ENCODE results near the gene UBXN7.
"Not testable (repeated sequence)": the region's sequence is repeated elsewhere in the genome, so short reads cannot be mapped to it uniquely, and the experiment has no call there.

The UBXN7 gene

GRCh38 chr3:196397941-196398340 is 34.3 kb downstream of the UBXN7 start:
- Histone ChIP-seq H3K36me3 (ENCODE audit: control insufficient read depth, insufficient read depth, low read length) (no peaks in the 10 kb centered on the region), H3K4me1 (ENCODE audit: control insufficient read depth, insufficient read depth, low read length) (no peaks in the 10 kb centered on the region), H3K9me3 (ENCODE audit: control insufficient read depth, insufficient read depth, low read length) (no peaks in the 10 kb centered on the region), H3K4me3 (ENCODE audit: low read length) (no peak overlapping the region), H3K27me3 (ENCODE audit: control insufficient read depth, insufficient read depth, low read length) (no peaks in the 10 kb centered on the region), H3K27ac (ENCODE audit: low read length) (no peak overlapping the region)
- no peak for DNase-seq (ENCODE audit: low read depth, low spot score)
- WGBS (ENCODE audit: insufficient coverage, insufficient read length), result no CpG with 5 or more reads among the region's 3 CpGs

GRCh38 chr3:196390116-196390515 is 42.1 kb downstream of the UBXN7 start:
- no CpG with 5 or more reads among the region's 3 CpGs for WGBS (ENCODE audit: insufficient coverage, insufficient read length)
- Histone ChIP-seq H3K4me3 (ENCODE audit: low read length) (no peak overlapping the region), H3K9me3 (ENCODE audit: control insufficient read depth, insufficient read depth, low read length) (no peaks in the 10 kb centered on the region), H3K4me1 (ENCODE audit: control insufficient read depth, insufficient read depth, low read length) (no peaks in the 10 kb centered on the region), H3K36me3 (ENCODE audit: control insufficient read depth, insufficient read depth, low read length) (peaks cover 9% of the 10 kb centered on the region; the same call in 1 of the 2 replicates), H3K27me3 (ENCODE audit: control insufficient read depth, insufficient read depth, low read length) (no peaks in the 10 kb centered on the region), H3K27ac (ENCODE audit: low read length) (no peak overlapping the region)
- no peak for DNase-seq (ENCODE audit: low read depth, low spot score)

- H3K4me3 ChIP-seq (ENCODE audit: low read length), result no peak overlapping the region
- peaks cover 9% of the 10 kb centered on the region; the same call in 1 of the 2 replicates for H3K36me3 ChIP-seq (ENCODE audit: control insufficient read depth, insufficient read depth, low read length)
- H3K4me1 ChIP-seq (ENCODE audit: control insufficient read depth, insufficient read depth, low read length), result no peaks in the 10 kb centered on the region
- no CpG with 5 or more reads among the region's 3 CpGs for WGBS (ENCODE audit: insufficient coverage, insufficient read length)
- H3K27ac ChIP-seq (ENCODE audit: low read length), result no peak overlapping the region
- DNase-seq (ENCODE audit: low read depth, low spot score), result no peak
- no peaks in the 10 kb centered on the region for H3K27me3 ChIP-seq (ENCODE audit: control insufficient read depth, insufficient read depth, low read length)
- no peaks in the 10 kb centered on the region for H3K9me3 ChIP-seq (ENCODE audit: control insufficient read depth, insufficient read depth, low read length)
These were observed 43.3 kb downstream of the UBXN7 start for GRCh38 chr3:196388956-196389355.

- H3K36me3 ChIP-seq (ENCODE audit: control insufficient read depth, insufficient read depth, low read length); H3K27ac ChIP-seq (ENCODE audit: low read length); DNase-seq (ENCODE audit: low read depth, low spot score); H3K4me1 ChIP-seq (ENCODE audit: control insufficient read depth, insufficient read depth, low read length); H3K9me3 ChIP-seq (ENCODE audit: control insufficient read depth, insufficient read depth, low read length); H3K27me3 ChIP-seq (ENCODE audit: control insufficient read depth, insufficient read depth, low read length); H3K4me3 ChIP-seq (ENCODE audit: low read length): not testable (repeated sequence)
- no CpG with 5 or more reads among the region's 2 CpGs for WGBS (ENCODE audit: insufficient coverage, insufficient read length)
These were observed 44.3 kb downstream of the UBXN7 start for GRCh38 chr3:196387941-196388340.

- DNase-seq (ENCODE audit: low read depth, low spot score); H3K4me1 ChIP-seq (ENCODE audit: control insufficient read depth, insufficient read depth, low read length); H3K9me3 ChIP-seq (ENCODE audit: control insufficient read depth, insufficient read depth, low read length); H3K36me3 ChIP-seq (ENCODE audit: control insufficient read depth, insufficient read depth, low read length); H3K4me3 ChIP-seq (ENCODE audit: low read length); H3K27me3 ChIP-seq (ENCODE audit: control insufficient read depth, insufficient read depth, low read length); H3K27ac ChIP-seq (ENCODE audit: low read length): not testable (repeated sequence)
- no CpG with 5 or more reads among the region's 3 CpGs for WGBS (ENCODE audit: insufficient coverage, insufficient read length)
These were observed 45.4 kb downstream of the UBXN7 start for GRCh38 chr3:196386797-196387196.

- not testable (repeated sequence) for H3K9me3 ChIP-seq (ENCODE audit: control insufficient read depth, insufficient read depth, low read length); H3K27me3 ChIP-seq (ENCODE audit: control insufficient read depth, insufficient read depth, low read length); H3K36me3 ChIP-seq (ENCODE audit: control insufficient read depth, insufficient read depth, low read length); H3K4me1 ChIP-seq (ENCODE audit: control insufficient read depth, insufficient read depth, low read length); H3K4me3 ChIP-seq (ENCODE audit: low read length); DNase-seq (ENCODE audit: low read depth, low spot score); H3K27ac ChIP-seq (ENCODE audit: low read length)
- WGBS (ENCODE audit: insufficient coverage, insufficient read length), result no CpG with 5 or more reads among the region's 6 CpGs
These were observed 46.2 kb downstream of the UBXN7 start for GRCh38 chr3:196386034-196386433.

GRCh38 chr3:196385446-196385845 is 46.8 kb downstream of the UBXN7 start:
- H3K36me3 ChIP-seq (ENCODE audit: control insufficient read depth, insufficient read depth, low read length); H3K27me3 ChIP-seq (ENCODE audit: control insufficient read depth, insufficient read depth, low read length); DNase-seq (ENCODE audit: low read depth, low spot score); H3K27ac ChIP-seq (ENCODE audit: low read length); H3K4me3 ChIP-seq (ENCODE audit: low read length); H3K9me3 ChIP-seq (ENCODE audit: control insufficient read depth, insufficient read depth, low read length); H3K4me1 ChIP-seq (ENCODE audit: control insufficient read depth, insufficient read depth, low read length): not testable (repeated sequence)
- no CpG with 5 or more reads among the region's 25 CpGs for WGBS (ENCODE audit: insufficient coverage, insufficient read length)

GRCh38 chr3:196378146-196378841 is 53.9 kb downstream of the UBXN7 start:
- no peak for DNase-seq (ENCODE audit: low read depth, low spot score)
- WGBS (ENCODE audit: insufficient coverage, insufficient read length), result no CpG with 5 or more reads among the region's 3 CpGs
- Histone ChIP-seq H3K27ac (ENCODE audit: low read length) (no peak overlapping the region), H3K4me1 (ENCODE audit: control insufficient read depth, insufficient read depth, low read length) (0 out of 2 replicates have a peak, but pooled peaks cover 3% of the 10 kb centered on the region), H3K4me3 (ENCODE audit: low read length) (no peak overlapping the region), H3K27me3 (ENCODE audit: control insufficient read depth, insufficient read depth, low read length) (no peaks in the 10 kb centered on the region), H3K36me3 (ENCODE audit: control insufficient read depth, insufficient read depth, low read length) (no peaks in the 10 kb centered on the region), H3K9me3 (ENCODE audit: control insufficient read depth, insufficient read depth, low read length) (no peaks in the 10 kb centered on the region)

GRCh38 chr3:196377321-196377720 is 54.9 kb downstream of the UBXN7 start:
- Histone ChIP-seq H3K4me3 (ENCODE audit: low read length) (no peak overlapping the region), H3K9me3 (ENCODE audit: control insufficient read depth, insufficient read depth, low read length) (no peaks in the 10 kb centered on the region), H3K4me1 (ENCODE audit: control insufficient read depth, insufficient read depth, low read length) (0 out of 2 replicates have a peak, but pooled peaks cover 3% of the 10 kb centered on the region), H3K27ac (ENCODE audit: low read length) (no peak overlapping the region), H3K27me3 (ENCODE audit: control insufficient read depth, insufficient read depth, low read length) (no peaks in the 10 kb centered on the region), H3K36me3 (ENCODE audit: control insufficient read depth, insufficient read depth, low read length) (no peaks in the 10 kb centered on the region)
- WGBS (ENCODE audit: insufficient coverage, insufficient read length), result 100% methylated on average over 3 of the region's 5 CpGs
- DNase-seq (ENCODE audit: low read depth, low spot score), result no peak

- Histone ChIP-seq H3K27ac (ENCODE audit: low read length) (no peak overlapping the region), H3K27me3 (ENCODE audit: control insufficient read depth, insufficient read depth, low read length) (no peaks in the 10 kb centered on the region), H3K4me1 (ENCODE audit: control insufficient read depth, insufficient read depth, low read length) (no peaks in the 10 kb centered on the region), H3K4me3 (ENCODE audit: low read length) (no peak overlapping the region), H3K9me3 (ENCODE audit: control insufficient read depth, insufficient read depth, low read length) (no peaks in the 10 kb centered on the region), H3K36me3 (ENCODE audit: control insufficient read depth, insufficient read depth, low read length) (peaks cover 7% of the 10 kb centered on the region; the same call in 1 of the 2 replicates)
- DNase-seq (ENCODE audit: low read depth, low spot score), result no peak
- no CpG with 5 or more reads among the region's 4 CpGs for WGBS (ENCODE audit: insufficient coverage, insufficient read length)
These were observed 66.5 kb downstream of the UBXN7 start for GRCh38 chr3:196365736-196366135.

GRCh38 chr3:196360586-196360985 is 71.6 kb downstream of the UBXN7 start:
- no peak overlapping the region for H3K27ac ChIP-seq (ENCODE audit: low read length)
- peaks cover 23% of the 10 kb centered on the region for H3K36me3 ChIP-seq (ENCODE audit: control insufficient read depth, insufficient read depth, low read length)
- no peaks in the 10 kb centered on the region for H3K4me1 ChIP-seq (ENCODE audit: control insufficient read depth, insufficient read depth, low read length)
- no peaks in the 10 kb centered on the region for H3K9me3 ChIP-seq (ENCODE audit: control insufficient read depth, insufficient read depth, low read length)
- no peak for DNase-seq (ENCODE audit: low read depth, low spot score)
- no peaks in the 10 kb centered on the region for H3K27me3 ChIP-seq (ENCODE audit: control insufficient read depth, insufficient read depth, low read length)
- H3K4me3 ChIP-seq (ENCODE audit: low read length), result no peak overlapping the region
- WGBS (ENCODE audit: insufficient coverage, insufficient read length), result no CpG with 5 or more reads among the region's 7 CpGs
